Measurements from ENCODE around the gene JAML. TPM values are rescaled to one million over a fixed set of nuclear protein-coding genes. Genes with fewer than 3 reads are reported as not detected.
A peak's percentile ranks its signal among the peaks of the same experiment; 100 is the strongest.

Gene JAML
- polyA plus RNA-seq, 6 donors from 2014 or later, result 0.64 to 8.1 (median 3.3) TPM

GRCh38 chr11:118219732-118220131 lies 5.1 kb downstream of the JAML start:
- Mint-ChIP-seq H3K4me1 (peaks cover 20 to 31% (median 27%) of the 10 kb centered on the region in 3 donors), H3K9me3 (no peaks in the 10 kb centered on the region), H3K36me3 (no peaks in the 10 kb centered on the region), H3K27me3 (peaks cover 23 to 42% (median 35%) of the 10 kb centered on the region in 3 donors), H3K27ac (no peak overlapping the region), H3K4me3 (no peak overlapping the region)
- DNase-seq (no peak), ATAC-seq (ENCODE audit: low read depth in 2 of 2) (no peak)

GRCh38 chr11:118219244-118219643 lies 5.6 kb downstream of the JAML start:
- Mint-ChIP-seq H3K27me3 (peaks cover 23 to 43% (median 35%) of the 10 kb centered on the region in 3 donors), H3K27ac (no peak overlapping the region), H3K4me1 (peaks cover 20 to 31% (median 27%) of the 10 kb centered on the region in 3 donors), H3K36me3 (no peaks in the 10 kb centered on the region), H3K9me3 (no peaks in the 10 kb centered on the region), H3K4me3 (no peak overlapping the region)
- no peak for DNase-seq
- no peak for ATAC-seq (ENCODE audit: low read depth in 2 of 2)

- Mint-ChIP-seq H3K4me1 (peaks cover 27 to 39% (median 36%) of the 10 kb centered on the region in 3 donors), H3K36me3 (no peaks in the 10 kb centered on the region), H3K27me3 (peaks cover 30 to 35% (median 33%) of the 10 kb centered on the region in 3 donors), H3K27ac (no peak overlapping the region), H3K9me3 (no peaks in the 10 kb centered on the region), H3K4me3 (no peak overlapping the region)
- ATAC-seq (ENCODE audit: low read depth in 2 of 2) (no peak), DNase-seq (no peak)
These were observed 7.2 kb downstream of the JAML start for GRCh38 chr11:118217575-118217974.

GRCh38 chr11:118216621-118217481 lies 8.0 kb downstream of the JAML start:
- ATAC-seq (ENCODE audit: low read depth in 2 of 2) (no peak), DNase-seq (no peak)
- Mint-ChIP-seq H3K27ac (no peak overlapping the region), H3K4me1 (peaks cover 33 to 47% (median 44%) of the 10 kb centered on the region in 3 donors), H3K4me3 (no peak overlapping the region), H3K36me3 (no peaks in the 10 kb centered on the region), H3K27me3 (peaks cover 27 to 39% (median 31%) of the 10 kb centered on the region in 3 donors), H3K9me3 (no peaks in the 10 kb centered on the region)

- peak overlapping the region in 5 of 8 donors; percentile 36 to 84 (median 57) for H3K4me3 Mint-ChIP-seq
- peaks cover 35 to 51% (median 47%) of the 10 kb centered on the region in 3 donors for H3K4me1 Mint-ChIP-seq
- H3K9me3 Mint-ChIP-seq, result no peaks in the 10 kb centered on the region
- H3K36me3 Mint-ChIP-seq, result no peaks in the 10 kb centered on the region
- H3K27me3 Mint-ChIP-seq, result peaks cover 22 to 47% (median 31%) of the 10 kb centered on the region in 3 donors
- ATAC-seq (ENCODE audit: low read depth in 2 of 2) (no peak), DNase-seq (no peak)
- no peak overlapping the region for H3K27ac Mint-ChIP-seq
These were observed 9.0 kb downstream of the JAML start for GRCh38 chr11:118215765-118216164.

- Mint-ChIP-seq H3K4me1 (peaks cover 35 to 51% (median 47%) of the 10 kb centered on the region in 3 donors), H3K4me3 (peak overlapping the region in 7 of 8 donors; percentile 12 to 84 (median 58)), H3K36me3 (no peaks in the 10 kb centered on the region), H3K9me3 (no peaks in the 10 kb centered on the region), H3K27me3 (peaks cover 19 to 46% (median 30%) of the 10 kb centered on the region in 3 donors), H3K27ac (peak overlapping the region in 2 of 6 donors; percentile 36 to 62)
- peak; percentile 33 for ATAC-seq (ENCODE audit: low read depth in 2 of 2)
- DNase-seq, result no peak
These were observed 9.5 kb downstream of the JAML start for GRCh38 chr11:118215262-118215661.

GRCh38 chr11:118214210-118214914 lies 10.4 kb downstream of the JAML start:
- Mint-ChIP-seq H3K4me3 (peak overlapping the region; percentile 3 to 84 (median 62)), H3K4me1 (peaks cover 35 to 51% (median 45%) of the 10 kb centered on the region in 3 donors), H3K27ac (peak overlapping the region in 4 of 6 donors; percentile 8 to 62 (median 55)), H3K36me3 (no peaks in the 10 kb centered on the region), H3K27me3 (peaks cover 11 to 41% (median 22%) of the 10 kb centered on the region in 3 donors), H3K9me3 (no peaks in the 10 kb centered on the region)
- ATAC-seq (ENCODE audit: low read depth in 2 of 2) (peak; percentile 87 to 88), DNase-seq (peak; percentile 46)

GRCh38 chr11:118213781-118214180 lies 11.0 kb downstream of the JAML start:
- peaks cover 35 to 51% (median 45%) of the 10 kb centered on the region in 3 donors for H3K4me1 Mint-ChIP-seq
- H3K4me3 Mint-ChIP-seq, result peak overlapping the region in 7 of 8 donors; percentile 36 to 84 (median 63)
- ATAC-seq (ENCODE audit: low read depth in 2 of 2) (no peak), DNase-seq (no peak)
- peaks cover 5 to 35% (median 16%) of the 10 kb centered on the region in 3 donors for H3K27me3 Mint-ChIP-seq
- H3K36me3 Mint-ChIP-seq, result no peaks in the 10 kb centered on the region
- H3K27ac Mint-ChIP-seq, result peak overlapping the region in 2 of 6 donors; percentile 8 to 62
- H3K9me3 Mint-ChIP-seq, result no peaks in the 10 kb centered on the region

- Mint-ChIP-seq H3K9me3 (no peaks in the 10 kb centered on the region), H3K4me1 (peaks cover 35 to 49% (median 45%) of the 10 kb centered on the region in 3 donors), H3K36me3 (no peaks in the 10 kb centered on the region), H3K4me3 (peak overlapping the region in 3 of 8 donors; percentile 20 to 80 (median 36)), H3K27ac (peak overlapping the region in 3 of 6 donors; percentile 18 to 44 (median 35)), H3K27me3 (peaks cover 4 to 30% (median 14%) of the 10 kb centered on the region in 3 donors)
- DNase-seq (no peak), ATAC-seq (ENCODE audit: low read depth in 2 of 2) (no peak)
These were observed 11.6 kb downstream of the JAML start for GRCh38 chr11:118213201-118213600.

- no peaks in the 10 kb centered on the region for H3K9me3 Mint-ChIP-seq
- DNase-seq, result no peak
- H3K36me3 Mint-ChIP-seq, result no peaks in the 10 kb centered on the region
- H3K4me1 Mint-ChIP-seq, result peaks cover 35 to 46% (median 45%) of the 10 kb centered on the region in 3 donors
- H3K27ac Mint-ChIP-seq, result peak overlapping the region in 3 of 6 donors; percentile 44 to 84 (median 47)
- peak overlapping the region in 1 of 8 donors; percentile 25 for H3K4me3 Mint-ChIP-seq
- no peak for ATAC-seq (ENCODE audit: low read depth in 2 of 2)
- H3K27me3 Mint-ChIP-seq, result peaks cover 4 to 30% (median 14%) of the 10 kb centered on the region in 3 donors
These were observed 12.0 kb downstream of the JAML start for GRCh38 chr11:118212781-118213191.

- H3K9me3 Mint-ChIP-seq, result no peaks in the 10 kb centered on the region
- ATAC-seq (ENCODE audit: low read depth in 2 of 2), result no peak
- no peak overlapping the region for H3K4me3 Mint-ChIP-seq
- no peak for DNase-seq
- H3K4me1 Mint-ChIP-seq, result peaks cover 35 to 46% (median 45%) of the 10 kb centered on the region in 3 donors
- no peaks in the 10 kb centered on the region for H3K36me3 Mint-ChIP-seq
- no peak overlapping the region for H3K27ac Mint-ChIP-seq
- peaks cover 4 to 28% (median 15%) of the 10 kb centered on the region in 3 donors for H3K27me3 Mint-ChIP-seq
These were observed 12.6 kb downstream of the JAML start for GRCh38 chr11:118212131-118212725.

GRCh38 chr11:118211006-118211405 lies 13.8 kb downstream of the JAML start:
- no peak for DNase-seq
- H3K4me1 Mint-ChIP-seq, result peaks cover 43 to 55% (median 55%) of the 10 kb centered on the region in 3 donors
- peaks cover 0 to 2% (median 0%) of the 10 kb centered on the region in 7 donors for H3K9me3 Mint-ChIP-seq
- H3K36me3 Mint-ChIP-seq, result no peaks in the 10 kb centered on the region
- H3K27ac Mint-ChIP-seq, result no peak overlapping the region
- no peak overlapping the region for H3K4me3 Mint-ChIP-seq
- peaks cover 8 to 33% (median 15%) of the 10 kb centered on the region in 3 donors for H3K27me3 Mint-ChIP-seq
- ATAC-seq (ENCODE audit: low read depth in 2 of 2), result no peak

- no peak for ATAC-seq (ENCODE audit: low read depth in 2 of 2)
- Mint-ChIP-seq H3K36me3 (no peaks in the 10 kb centered on the region), H3K4me3 (no peak overlapping the region)
These were observed 14.5 kb downstream of the JAML start for GRCh38 chr11:118210323-118210722.

More at GRCh38 chr11:118210323-118210722, 14.5 kb downstream of the JAML start:
- Mint-ChIP-seq H3K27ac (no peak overlapping the region), H3K9me3 (peaks cover 0 to 3% (median 0%) of the 10 kb centered on the region in 7 donors), H3K27me3 (peaks cover 8 to 34% (median 15%) of the 10 kb centered on the region in 3 donors), H3K4me1 (peaks cover 39 to 52% (median 51%) of the 10 kb centered on the region in 3 donors)
- no peak for DNase-seq
